ENCODE results near the gene RASSF5. TPM values are rescaled to one million over a fixed set of nuclear protein-coding genes. Genes with fewer than 3 reads are reported as not detected.

RASSF5 gene
- total and polyA plus RNA-seq, 2 of the 13 experiments (the other 11 are each of a cell fraction or from before 2014, with no cell fraction given) = 0.18 to 0.40 TPM

DNA sequence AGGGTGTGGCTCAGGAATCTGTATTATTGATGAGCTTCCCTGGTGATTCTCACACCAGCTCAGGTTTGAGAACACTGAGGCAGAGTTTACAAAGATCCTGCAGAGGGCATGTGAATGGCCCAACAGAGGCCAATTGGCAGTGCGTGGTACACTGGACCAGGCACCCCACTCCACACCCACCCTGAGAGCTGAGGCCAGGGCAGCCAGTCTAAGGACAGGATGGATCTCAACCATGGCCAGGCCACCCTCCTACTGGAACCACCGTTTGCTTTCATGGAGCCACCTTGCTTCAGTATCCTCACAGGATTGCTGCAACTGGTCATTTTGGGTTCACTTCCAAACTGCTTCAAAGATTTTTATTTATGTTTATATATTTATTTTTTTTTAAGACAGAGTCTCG is 7.3 kb upstream of the RASSF5 start (continued):
- TF ChIP-seq, protein P1, sequence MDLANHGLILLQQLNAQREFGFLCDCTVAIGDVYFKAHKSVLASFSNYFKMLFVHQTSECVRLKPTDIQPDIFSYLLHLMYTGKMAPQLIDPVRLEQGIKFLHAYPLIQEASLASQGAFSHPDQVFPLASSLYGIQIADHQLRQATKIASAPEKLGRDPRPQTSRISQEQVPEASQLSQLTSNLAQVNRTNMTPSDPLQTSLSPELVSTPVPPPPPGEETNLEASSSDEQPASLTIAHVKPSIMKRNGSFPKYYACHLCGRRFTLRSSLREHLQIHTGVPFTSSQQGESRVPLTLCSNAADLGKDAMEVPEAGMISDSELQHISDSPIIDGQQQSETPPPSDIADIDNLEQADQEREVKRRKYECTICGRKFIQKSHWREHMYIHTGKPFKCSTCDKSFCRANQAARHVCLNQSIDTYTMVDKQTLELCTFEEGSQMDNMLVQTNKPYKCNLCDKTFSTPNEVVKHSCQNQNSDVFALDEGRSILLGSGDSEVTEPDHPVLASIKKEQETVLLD (CRISPR knock-in tag; IDR thresholded peaks at IDR 0.05; ENCODE audit: low read depth) = no peak
- no peak for TF ChIP-seq ZNF562 (CRISPR knock-in tag; IDR thresholded peaks at IDR 0.05; ENCODE audit: borderline replicate concordance)
- no peak for TF ChIP-seq ATRX (CRISPR knock-in tag; IDR thresholded peaks at IDR 0.05; ENCODE audit: borderline replicate concordance)
- TF ChIP-seq ZFP90 (CRISPR knock-in tag; IDR thresholded peaks at IDR 0.05; ENCODE audit: borderline replicate concordance) = no peak
- no peak for TF ChIP-seq JUND (CRISPR knock-in tag; IDR thresholded peaks at IDR 0.05)
- TF ChIP-seq GTF3A (CRISPR knock-in tag; conservative IDR thresholded peaks at IDR 0.05) = no peak
- no peak for TF ChIP-seq ZMYM4 (CRISPR knock-in tag; IDR thresholded peaks at IDR 0.05)
- TF ChIP-seq, protein P2, sequence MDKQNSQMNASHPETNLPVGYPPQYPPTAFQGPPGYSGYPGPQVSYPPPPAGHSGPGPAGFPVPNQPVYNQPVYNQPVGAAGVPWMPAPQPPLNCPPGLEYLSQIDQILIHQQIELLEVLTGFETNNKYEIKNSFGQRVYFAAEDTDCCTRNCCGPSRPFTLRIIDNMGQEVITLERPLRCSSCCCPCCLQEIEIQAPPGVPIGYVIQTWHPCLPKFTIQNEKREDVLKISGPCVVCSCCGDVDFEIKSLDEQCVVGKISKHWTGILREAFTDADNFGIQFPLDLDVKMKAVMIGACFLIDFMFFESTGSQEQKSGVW (CRISPR knock-in tag; IDR thresholded peaks at IDR 0.05; ENCODE audit: borderline replicate concordance) = no peak
- TF ChIP-seq PAX8 (CRISPR knock-in tag; IDR thresholded peaks at IDR 0.05; ENCODE audit: borderline replicate concordance) = no peak
- no peak for TF ChIP-seq POGK (CRISPR knock-in tag; conservative IDR thresholded peaks at IDR 0.05)
